Neural cell (in vitro differentiated cells): ENCODE data around the gene TBL1XR1. TPM values are rescaled to one million over a fixed set of nuclear protein-coding genes. Genes with fewer than 3 reads are reported as not detected.

Experiments
- H2AFZ ChIP-seq: fragments of 200-600, 300-800 bp; sonication (generic), shearing (Covaris generic); 2 replicates; pipeline ENCODE4 v1.6.0; 2014; ENCODE audit warnings: low read depth, mild to moderate bottlenecking, antibody characterized with exemption, low read length, moderate library complexity
- H3F3A ChIP-seq: fragments of 200-600 bp; shearing (Covaris generic); 2 replicates; pipeline ENCODE4 v1.6.1; 2016; ENCODE audit warnings: mild to moderate bottlenecking, moderate library complexity, mixed read lengths, antibody characterized with exemption, low read length; ENCODE audit not compliant: insufficient read depth, poor library complexity, severe bottlenecking
- H3K27ac ChIP-seq: fragments of 200-600, 300-800 bp; sonication (generic), shearing (Covaris generic); 2 replicates; pipeline ENCODE4 v1.5.1; 2014; ENCODE audit warnings: mild to moderate bottlenecking, low read length, moderate library complexity
- H3K27me3 ChIP-seq: fragments of 300-800, 200-600 bp; sonication (generic), shearing (Covaris generic); 2 replicates; pipeline ENCODE4 v1.6.0; 2014; ENCODE audit warnings: mild to moderate bottlenecking, low read depth, low read length, moderate library complexity; ENCODE audit not compliant: insufficient read depth
- H3K36me3 ChIP-seq: fragments of 300-800, 200-600 bp; sonication (generic), shearing (Covaris generic); 2 replicates; pipeline ENCODE4 v1.5.1; 2014; ENCODE audit warnings: mild to moderate bottlenecking, antibody characterized with exemption, low read length, moderate library complexity; ENCODE audit not compliant: insufficient read depth
- H3K4me2 ChIP-seq: fragments of 300-800, 200-600 bp; sonication (generic), shearing (Covaris generic); 2 replicates; pipeline ENCODE4 v1.6.0; 2014; ENCODE audit warnings: mild to moderate bottlenecking, low read length
- H3K4me3 ChIP-seq: fragments of 300-800, 200-600 bp; sonication (generic), shearing (Covaris generic); 2 replicates; pipeline ENCODE4 v1.5.1; 2014; ENCODE audit warnings: mild to moderate bottlenecking, low read length, moderate library complexity
- H3K79me2 ChIP-seq: fragments of 200-600 bp; shearing (Covaris generic); replicated peaks from 2 replicates; pipeline ENCODE4 v1.6.0; 2014; ENCODE audit warnings: mild to moderate bottlenecking, low read length, moderate library complexity; ENCODE audit not compliant: insufficient read depth
- H3K9ac ChIP-seq: fragments of 300-800, 200-600 bp; sonication (generic), shearing (Covaris generic); 2 replicates; pipeline ENCODE4 v1.6.1; 2016; ENCODE audit warnings: mild to moderate bottlenecking, low read length, mixed read lengths
- H3K9me2 ChIP-seq: fragments of 200-600 bp; shearing (Covaris generic); 2 replicates; pipeline ENCODE4 v1.6.1; 2016; ENCODE audit warnings: mild to moderate bottlenecking, low read length, mixed read lengths; ENCODE audit not compliant: insufficient read depth
- H3K9me3 ChIP-seq: fragments of 200-600, 300-800 bp; sonication (generic), shearing (Covaris generic); 2 replicates; pipeline ENCODE4 v1.6.1; 2016; ENCODE audit warnings: mild to moderate bottlenecking, mixed run types, low read length, moderate library complexity, mixed read lengths
- H4K20me1 ChIP-seq: fragments of 200-600 bp; shearing (Covaris generic); 2 replicates; pipeline ENCODE4 v1.6.1; 2016; ENCODE audit warnings: mild to moderate bottlenecking, mixed run types; ENCODE audit not compliant: insufficient read depth
- CTCF ChIP-seq: fragments of 450-650 bp; IDR thresholded peaks from 2 replicates; pipeline ENCODE4 v1.5.1; 2014; ENCODE audit warnings: antibody characterized with exemption, mild to moderate bottlenecking, moderate library complexity; ENCODE audit not compliant: poor library complexity, severe bottlenecking
- EP300 ChIP-seq: fragments of 450-650 bp; conservative IDR thresholded peaks from 2 replicates; pipeline ENCODE4 v1.6.1; 2014; ENCODE audit warnings: antibody characterized with exemption, mild to moderate bottlenecking, moderate library complexity; ENCODE audit not compliant: poor library complexity, severe bottlenecking
- EZH2 ChIP-seq: fragments of 200-600, 300-800 bp; shearing (Covaris generic), sonication (generic); IDR thresholded peaks from 2 replicates; pipeline ENCODE4 v1.6.1; 2014; ENCODE audit warnings: antibody characterized with exemption, low read length, borderline replicate concordance, mild to moderate bottlenecking; ENCODE audit not compliant: insufficient read depth, poor library complexity, severe bottlenecking
- MXI1 ChIP-seq: fragments of 450-650 bp; conservative IDR thresholded peaks from 2 replicates; pipeline ENCODE4 v1.6.1; 2014; ENCODE audit warnings: antibody characterized with exemption, mild to moderate bottlenecking; ENCODE audit not compliant: poor library complexity, severe bottlenecking
- POLR2AphosphoS5 ChIP-seq: IDR thresholded peaks from 2 replicates; pipeline ENCODE4 v1.6.1; 2012
- RAD21 ChIP-seq: fragments of 450-650 bp; conservative IDR thresholded peaks from 2 replicates; pipeline ENCODE4 v1.6.1; 2014; ENCODE audit warnings: antibody characterized with exemption, mild to moderate bottlenecking, moderate library complexity
- REST ChIP-seq: IDR thresholded peaks from 2 replicates; pipeline ENCODE4 v1.6.1; 2012; ENCODE audit warnings: borderline replicate concordance
- SMC3 ChIP-seq: fragments of 450-650 bp; conservative IDR thresholded peaks from 2 replicates; pipeline ENCODE4 v1.6.1; 2014; ENCODE audit warnings: antibody characterized with exemption, mild to moderate bottlenecking, moderate library complexity; ENCODE audit not compliant: poor library complexity
- TAF1 ChIP-seq: IDR thresholded peaks from 2 replicates; pipeline ENCODE4 v1.6.1; 2012; ENCODE audit warnings: low read depth
- polyA plus RNA-seq: library from polyadenylated mRNA; depleted of rRNA; stranded (reverse); fragments of >200 nt; gene quantifications from 2 replicates; pipeline ENCODE4 v1.2.3, GENCODE V29; 2014
- small RNA-seq, 3 experiments: library from RNA; depleted of rRNA; stranded (forward); fragments of <200 nt; gene quantifications; one replicate each; pipeline ENCODE3, GENCODE V24; 2012

Gene TBL1XR1
- polyA plus RNA-seq, 1 donor from 2014 or later, result 96.3 TPM

GRCh38 chr3:176970770-176971169 is 226.5 kb downstream of the TBL1XR1 start:
- H3K9me3 ChIP-seq, result no peaks in the 10 kb centered on the region
- H3K4me3 ChIP-seq, result no peak overlapping the region
- no peak overlapping the region for H3K27ac ChIP-seq
- no peaks in the 10 kb centered on the region for H3K9me2 ChIP-seq
- H3K36me3 ChIP-seq, result no peaks in the 10 kb centered on the region
- H3K4me2 ChIP-seq, result no peak overlapping the region
- no peaks in the 10 kb centered on the region for H3K79me2 ChIP-seq
- H3F3A ChIP-seq, result no peaks in the 10 kb centered on the region
- TF ChIP-seq REST (no peak), EZH2 (no peak), EP300 (no peak), MXI1 (no peak)
- no peaks in the 10 kb centered on the region for H4K20me1 ChIP-seq
- H3K9ac ChIP-seq, result no peak overlapping the region
- H3K27me3 ChIP-seq, result no peaks in the 10 kb centered on the region
- H2AFZ ChIP-seq, result no peak overlapping the region

GRCh38 chr3:176969506-176969905 is 227.8 kb downstream of the TBL1XR1 start:
- no peak for TF ChIP-seq REST
- no peak for TF ChIP-seq SMC3
- TF ChIP-seq EP300, result no peak
- TF ChIP-seq POLR2AphosphoS5, result no peak
- no peak for TF ChIP-seq EZH2
- TF ChIP-seq TAF1, result no peak
- TF ChIP-seq CTCF, result no peak
- no peak for TF ChIP-seq RAD21
- TF ChIP-seq MXI1, result no peak
- Histone ChIP-seq H3K9me3 (no peaks in the 10 kb centered on the region), H3K9ac (no peak overlapping the region), H3K27ac (no peak overlapping the region), H3K27me3 (no peaks in the 10 kb centered on the region), H2AFZ (no peak overlapping the region), H4K20me1 (no peaks in the 10 kb centered on the region), H3K79me2 (no peaks in the 10 kb centered on the region), H3F3A (no peaks in the 10 kb centered on the region), H3K36me3 (no peaks in the 10 kb centered on the region), H3K4me2 (no peak overlapping the region), H3K4me3 (no peak overlapping the region), H3K9me2 (no peaks in the 10 kb centered on the region)

Small RNA genes lying within 50 kb of the gene (small RNA-seq; reads per million reads assigned to genes)
- 0 to 1.2 (median 0) reads per million in 3 experiments for gene RF00019
- 0 reads per million in 3 experiments for gene RNU6-681P
